Right lobe of liver (tissue), 6 donors: Measurements from ENCODE around the gene AQP1. TPM values are rescaled to one million over a fixed set of nuclear protein-coding genes. Genes with fewer than 3 reads are reported as not detected.

Experiments used
- ATAC-seq, 4 donors: fragments of 200-7000 bp; cut with Tn5 transposase; one replicate each; pipeline ENCODE4 v1.9.1; 2020; ENCODE audit warnings: mild to moderate bottlenecking in 4 of 4, moderate library complexity in 4 of 4
- DNase-seq, 3 donors: peaks; one replicate each; pipeline ENCODE4 v3.0.0-alpha.2; 2020
- H3K27ac ChIP-seq, 3 donors: fragments of 200-600 bp; one replicate each; pipeline ENCODE4 v1.8.0; 2022
- H3K27me3 ChIP-seq, 2 donors: fragments of 200-600 bp; one replicate each; pipeline ENCODE4 v1.8.0; 2022
- H3K36me3 ChIP-seq, 4 donors: fragments of 200-600 bp; sonication (generic) in 1 of 4; one replicate each; pipeline versions ENCODE4 v1.5.1 to v1.8.0; 2017 to 2022; ENCODE audit warnings: control low read depth in 1 of 4
- H3K4me1 ChIP-seq, 4 donors: fragments of 200-600 bp; sonication (generic) in 1 of 4; one replicate each; pipeline versions ENCODE4 v1.5.1 to v1.8.0; 2017 to 2022; ENCODE audit warnings: control low read depth in 1 of 4
- H3K4me3 ChIP-seq, 3 donors: fragments of 200-600 bp; one replicate each; pipeline ENCODE4 v1.8.0; 2022
- H3K9me3 ChIP-seq, 4 donors: fragments of 200-600 bp; sonication (generic) in 1 of 4; one replicate each; pipeline versions ENCODE4 v1.5.1 to v1.8.0; 2017 to 2022; ENCODE audit warnings: control low read depth in 1 of 4
- POLR2A ChIP-seq: fragments of 450-650 bp; IDR thresholded peaks from one replicate; pipeline ENCODE4 v1.6.1; 2017; ENCODE audit warnings: antibody characterized with exemption, mild to moderate bottlenecking
- WGBS: methylation state at CpG from one replicate; pipeline ENCODE4 v1.1.6; 2018; ENCODE audit warnings: low coverage, low lambda C conversion rate; ENCODE audit not compliant: insufficient coverage; ENCODE audit errors: missing lambda C conversion rate; 5-methylcytosine and 5-hydroxymethylcytosine counted together
- intact Hi-C, 2 donors: fragments of 100-400 bp; cut with DNase I; formaldehyde crosslinking; loops; one replicate each; pipeline versions ENCODE4 v1.11.2 to v1.14.1; 2022
- total RNA-seq, 6 experiments: library from RNA; depleted of rRNA in 2 of 6; stranded (reverse); fragments of >200 nt in 2 of 6; fragmentation: NEBNext Ultra II Directional in 3 of 6; extraction: Animal tissue kit (Norgen Biotek cat#: 25700) in 3 of 6; gene quantifications; one replicate each; pipeline versions ENCODE4 v1.1.0 to v1.2.4, GENCODE V29; 2016 to 2023
- TF ChIP-seq, protein P1 (sequence below), 4 donors: fragments of 200-600 bp in 3 of 4; fragments of 450-650 bp in 1 of 4; IDR thresholded peaks; one replicate each; pipeline versions ENCODE4 v1.5.1 to v1.8.0; 2016 to 2022; ENCODE audit warnings: antibody characterized with exemption in 4 of 4, mild to moderate bottlenecking in 2 of 4
- donor health status: DM: no; HTN: yes; CAD: no.
- donor health status: DM: no; HTN: no; CAD: no.
- donor health status: DM: no; HTN: no; CAD: no.
- donor health status: DM: no; HTN: yes; CAD: no.
- donor health status: DM: no; HTN: yes; CAD: no.

The AQP1 gene
- total RNA-seq, 6 experiments from 2014 or later: 11.3 to 20.8 (median 14.8) TPM

DNA sequence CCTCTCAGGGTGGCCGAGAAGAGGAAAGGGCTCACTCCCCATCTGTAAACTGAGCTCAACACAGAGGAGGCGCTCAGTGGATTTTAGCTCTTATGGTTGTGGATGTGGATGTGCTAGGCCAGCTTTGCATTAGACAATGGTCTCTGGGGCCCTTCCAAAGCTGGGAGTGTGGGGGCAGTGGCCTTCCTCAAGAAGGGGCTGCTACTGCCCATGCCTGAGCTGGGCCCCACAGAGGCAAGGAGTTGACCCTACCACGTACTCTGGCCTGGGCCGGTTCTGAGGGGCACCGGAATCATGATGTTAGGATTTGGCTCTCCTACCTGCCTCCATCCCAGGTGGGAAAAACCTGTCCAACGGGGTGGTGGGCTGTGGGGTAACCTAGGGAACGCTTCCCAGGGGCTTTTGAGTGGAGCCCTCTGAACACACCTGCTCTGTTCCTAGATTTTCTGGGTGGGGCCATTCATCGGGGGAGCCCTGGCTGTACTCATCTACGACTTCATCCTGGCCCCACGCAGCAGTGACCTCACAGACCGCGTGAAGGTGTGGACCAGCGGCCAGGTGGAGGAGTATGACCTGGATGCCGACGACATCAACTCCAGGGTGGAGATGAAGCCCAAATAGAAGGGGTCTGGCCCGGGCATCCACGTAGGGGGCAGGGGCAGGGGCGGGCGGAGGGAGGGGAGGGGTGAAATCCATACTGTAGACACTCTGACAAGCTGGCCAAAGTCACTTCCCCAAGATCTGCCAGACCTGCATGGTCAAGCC lies 11.5 kb downstream of the AQP1 start:
- Histone ChIP-seq H3K36me3 (no peaks in the 10 kb centered on the region), H3K27me3 (no peaks in the 10 kb centered on the region), H3K4me3 (no peak overlapping the region), H3K9me3 (no peaks in the 10 kb centered on the region), H3K4me1 (no peaks in the 10 kb centered on the region), H3K27ac (no peak overlapping the region)
- no peak for ATAC-seq
- TF ChIP-seq, protein P1, sequence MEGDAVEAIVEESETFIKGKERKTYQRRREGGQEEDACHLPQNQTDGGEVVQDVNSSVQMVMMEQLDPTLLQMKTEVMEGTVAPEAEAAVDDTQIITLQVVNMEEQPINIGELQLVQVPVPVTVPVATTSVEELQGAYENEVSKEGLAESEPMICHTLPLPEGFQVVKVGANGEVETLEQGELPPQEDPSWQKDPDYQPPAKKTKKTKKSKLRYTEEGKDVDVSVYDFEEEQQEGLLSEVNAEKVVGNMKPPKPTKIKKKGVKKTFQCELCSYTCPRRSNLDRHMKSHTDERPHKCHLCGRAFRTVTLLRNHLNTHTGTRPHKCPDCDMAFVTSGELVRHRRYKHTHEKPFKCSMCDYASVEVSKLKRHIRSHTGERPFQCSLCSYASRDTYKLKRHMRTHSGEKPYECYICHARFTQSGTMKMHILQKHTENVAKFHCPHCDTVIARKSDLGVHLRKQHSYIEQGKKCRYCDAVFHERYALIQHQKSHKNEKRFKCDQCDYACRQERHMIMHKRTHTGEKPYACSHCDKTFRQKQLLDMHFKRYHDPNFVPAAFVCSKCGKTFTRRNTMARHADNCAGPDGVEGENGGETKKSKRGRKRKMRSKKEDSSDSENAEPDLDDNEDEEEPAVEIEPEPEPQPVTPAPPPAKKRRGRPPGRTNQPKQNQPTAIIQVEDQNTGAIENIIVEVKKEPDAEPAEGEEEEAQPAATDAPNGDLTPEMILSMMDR (IDR thresholded peaks at IDR 0.05): no peak
- no peak for TF ChIP-seq POLR2A
- peak; percentile 12 to 46 (median 41) for DNase-seq
- WGBS: 92% methylated on average over 9 of the region's 19 CpGs
- intact Hi-C loops: no loop called here

DNA sequence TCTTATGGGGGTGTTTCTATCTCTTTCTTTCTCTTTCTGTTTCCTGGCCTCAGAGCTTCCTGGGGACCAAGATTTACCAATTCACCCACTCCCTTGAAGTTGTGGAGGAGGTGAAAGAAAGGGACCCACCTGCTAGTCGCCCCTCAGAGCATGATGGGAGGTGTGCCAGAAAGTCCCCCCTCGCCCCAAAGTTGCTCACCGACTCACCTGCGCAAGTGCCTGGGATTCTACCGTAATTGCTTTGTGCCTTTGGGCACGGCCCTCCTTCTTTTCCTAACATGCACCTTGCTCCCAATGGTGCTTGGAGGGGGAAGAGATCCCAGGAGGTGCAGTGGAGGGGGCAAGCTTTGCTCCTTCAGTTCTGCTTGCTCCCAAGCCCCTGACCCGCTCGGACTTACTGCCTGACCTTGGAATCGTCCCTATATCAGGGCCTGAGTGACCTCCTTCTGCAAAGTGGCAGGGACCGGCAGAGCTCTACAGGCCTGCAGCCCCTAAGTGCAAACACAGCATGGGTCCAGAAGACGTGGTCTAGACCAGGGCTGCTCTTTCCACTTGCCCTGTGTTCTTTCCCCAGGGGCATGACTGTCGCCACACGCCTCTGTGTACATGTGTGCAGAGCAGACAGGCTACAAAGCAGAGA lies 12.2 kb downstream of the AQP1 start:
- Histone ChIP-seq H3K27ac (no peak overlapping the region), H3K27me3 (no peaks in the 10 kb centered on the region), H3K4me1 (no peaks in the 10 kb centered on the region), H3K9me3 (no peaks in the 10 kb centered on the region), H3K4me3 (no peak overlapping the region), H3K36me3 (no peaks in the 10 kb centered on the region)
- intact Hi-C loops: no loop called here
- DNase-seq: peak; percentile 6 to 38 (median 26)
- 85% methylated on average over 13 of the region's 13 CpGs for WGBS
- TF ChIP-seq POLR2A: no peak
- TF ChIP-seq, protein P1 (IDR thresholded peaks at IDR 0.05): no peak
- ATAC-seq: no peak

DNA sequence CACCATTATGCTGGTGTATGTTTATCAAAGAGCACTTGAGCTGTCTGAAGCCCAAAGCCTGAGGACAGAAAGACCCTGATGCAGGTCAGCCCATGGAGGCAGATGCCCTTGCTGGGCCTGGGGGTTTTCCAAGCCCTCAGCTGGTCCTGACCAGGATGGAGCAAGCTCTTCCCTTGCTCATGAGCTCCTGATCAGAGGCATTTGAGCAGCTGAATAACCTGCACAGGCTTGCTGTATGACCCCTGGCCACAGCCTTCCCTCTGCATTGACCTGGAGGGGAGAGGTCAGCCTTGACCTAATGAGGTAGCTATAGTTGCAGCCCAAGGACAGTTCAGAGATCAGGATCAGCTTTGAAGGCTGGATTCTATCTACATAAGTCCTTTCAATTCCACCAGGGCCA lies 13.0 kb downstream of the AQP1 start:
- no peaks in the 10 kb centered on the region for H3K36me3 ChIP-seq
- H3K9me3 ChIP-seq: no peaks in the 10 kb centered on the region
- no peak overlapping the region for H3K4me3 ChIP-seq
- TF ChIP-seq, protein P1 (IDR thresholded peaks at IDR 0.05): no peak
- TF ChIP-seq POLR2A: no peak
- no peaks in the 10 kb centered on the region for H3K4me1 ChIP-seq
- DNase-seq (peak in 1 of 3 donors; percentile 20), ATAC-seq (no peak)
- no peak overlapping the region for H3K27ac ChIP-seq
- no peaks in the 10 kb centered on the region for H3K27me3 ChIP-seq
- intact Hi-C loops: no loop called here

DNA sequence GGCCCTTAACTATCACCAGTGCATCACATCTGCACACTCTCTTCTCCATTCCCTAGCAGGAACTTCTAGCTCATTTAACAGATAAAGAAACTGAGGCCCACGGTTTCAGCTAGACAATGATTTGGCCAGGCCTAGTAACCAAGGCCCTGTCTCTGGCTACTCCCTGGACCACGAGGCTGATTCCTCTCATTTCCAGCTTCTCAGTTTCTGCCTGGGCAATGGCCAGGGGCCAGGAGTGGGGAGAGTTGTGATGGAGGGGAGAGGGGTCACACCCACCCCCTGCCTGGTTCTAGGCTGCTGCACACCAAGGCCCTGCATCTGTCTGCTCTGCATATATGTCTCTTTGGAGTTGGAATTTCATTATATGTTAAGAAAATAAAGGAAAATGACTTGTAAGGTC lies 13.5 kb downstream of the AQP1 start:
- H3K9me3 ChIP-seq: no peaks in the 10 kb centered on the region
- DNase-seq (peak in 2 of 3 donors; percentile 9 to 18), ATAC-seq (no peak)
- no peaks in the 10 kb centered on the region for H3K36me3 ChIP-seq
- no peak overlapping the region for H3K27ac ChIP-seq
- no peak overlapping the region for H3K4me3 ChIP-seq
- H3K4me1 ChIP-seq: no peaks in the 10 kb centered on the region
- no CpG with 5 or more reads among the region's 2 CpGs for WGBS
- intact Hi-C loops: no loop called here
- TF ChIP-seq, protein P1 (IDR thresholded peaks at IDR 0.05): no peak
- TF ChIP-seq POLR2A: no peak
- no peaks in the 10 kb centered on the region for H3K27me3 ChIP-seq
